GM18505 (cell line): Measurements from ENCODE around the gene GRM4.
"Not testable (repeated sequence)": the region's sequence is repeated elsewhere in the genome, so short reads cannot be mapped to it uniquely, and the experiment has no call there.

Source experiments
- ATAC-seq: cut with Tn5 transposase; IDR thresholded peaks from one replicate; pipeline ENCODE4 v1.9.1; 2021; ENCODE audit not compliant: unreplicated experiment
- POLR2A ChIP-seq: IDR thresholded peaks from 4 replicates; pipeline ENCODE4 v1.6.1; 2011; ENCODE audit warnings: borderline replicate concordance; ENCODE audit not compliant: insufficient read depth, insufficient read length; ENCODE audit errors: extremely low read depth

The GRM4 gene

DNA sequence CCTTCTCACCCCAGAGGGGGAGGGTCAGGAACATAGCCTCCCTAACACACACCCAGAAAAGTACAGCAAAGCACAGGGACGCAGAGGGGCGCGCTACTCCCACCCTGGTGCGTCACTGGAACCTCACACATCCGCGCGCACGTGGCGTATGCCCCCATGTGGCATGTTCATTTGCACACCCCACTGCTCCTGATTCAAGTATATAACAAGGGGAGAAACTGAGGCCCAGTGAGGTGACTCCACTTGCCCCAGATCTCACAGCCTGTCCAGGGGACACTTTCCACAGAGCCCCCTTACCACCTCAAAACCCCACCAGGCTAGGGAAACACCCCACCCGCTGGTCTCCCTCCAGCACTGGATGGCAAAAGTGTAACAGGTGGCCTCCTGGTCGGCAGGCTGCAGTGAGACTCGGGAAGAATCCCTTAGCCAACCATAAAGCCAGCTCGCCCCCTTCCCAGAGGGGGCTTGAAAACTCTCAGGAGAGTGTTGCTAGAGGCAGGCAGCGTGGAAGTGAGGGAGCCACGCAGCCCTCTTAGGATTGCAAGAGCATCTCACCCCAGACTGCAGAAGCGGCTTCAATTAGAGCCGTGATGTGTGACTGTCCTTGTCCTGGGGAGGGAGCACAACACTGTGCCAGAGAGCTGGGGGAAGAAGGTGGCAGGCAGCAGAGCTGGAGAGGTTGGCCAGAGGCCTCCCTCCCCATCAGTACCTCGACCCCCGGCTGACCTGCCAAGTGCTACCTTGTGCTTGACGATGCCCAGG, at the start of gene GRM4:
Gene GRM4 (minus strand): TSS at position 67 of the 762 bp plus-strand sequence. CDS start 12,591 bp downstream, outside the sequence.
- ATAC-seq: no peak
- no peak for TF ChIP-seq POLR2A

- ATAC-seq: no peak
- no peak for TF ChIP-seq POLR2A
Observed at GRCh38 chr6:34194772-34195171, 48.9 kb upstream of the GRM4 start.

DNA sequence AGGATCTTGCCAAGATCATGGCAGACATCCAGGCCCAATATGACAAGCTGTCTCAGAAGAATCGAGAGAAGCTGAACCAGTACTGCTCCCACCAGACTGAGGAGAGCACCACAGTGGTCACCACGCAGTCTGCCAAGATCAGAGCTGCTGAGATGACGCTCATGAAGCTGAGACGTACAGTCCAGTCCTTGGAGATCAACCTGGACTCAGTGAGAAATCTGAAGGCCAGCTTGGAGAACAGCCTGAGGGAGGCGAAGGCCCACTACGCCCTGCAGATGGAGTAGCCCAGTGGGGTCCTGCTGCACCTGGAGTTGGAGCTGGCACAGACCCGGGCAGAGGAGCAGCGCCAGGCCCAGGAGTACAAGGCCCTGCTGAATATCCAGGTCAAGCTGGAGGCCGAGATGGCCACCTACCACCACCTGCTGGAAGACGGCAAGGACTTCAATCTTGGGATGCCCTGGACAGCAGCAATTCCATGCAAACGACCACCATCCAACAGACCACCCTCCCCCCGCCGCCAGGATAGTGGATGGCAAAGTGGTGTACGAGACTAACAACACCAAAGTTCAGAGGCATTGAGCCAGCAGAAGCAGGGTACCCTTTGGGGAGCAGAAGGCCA, 44.7 kb upstream of the GRM4 start:
- TF ChIP-seq POLR2A: no peak
- ATAC-seq: no peak

DNA sequence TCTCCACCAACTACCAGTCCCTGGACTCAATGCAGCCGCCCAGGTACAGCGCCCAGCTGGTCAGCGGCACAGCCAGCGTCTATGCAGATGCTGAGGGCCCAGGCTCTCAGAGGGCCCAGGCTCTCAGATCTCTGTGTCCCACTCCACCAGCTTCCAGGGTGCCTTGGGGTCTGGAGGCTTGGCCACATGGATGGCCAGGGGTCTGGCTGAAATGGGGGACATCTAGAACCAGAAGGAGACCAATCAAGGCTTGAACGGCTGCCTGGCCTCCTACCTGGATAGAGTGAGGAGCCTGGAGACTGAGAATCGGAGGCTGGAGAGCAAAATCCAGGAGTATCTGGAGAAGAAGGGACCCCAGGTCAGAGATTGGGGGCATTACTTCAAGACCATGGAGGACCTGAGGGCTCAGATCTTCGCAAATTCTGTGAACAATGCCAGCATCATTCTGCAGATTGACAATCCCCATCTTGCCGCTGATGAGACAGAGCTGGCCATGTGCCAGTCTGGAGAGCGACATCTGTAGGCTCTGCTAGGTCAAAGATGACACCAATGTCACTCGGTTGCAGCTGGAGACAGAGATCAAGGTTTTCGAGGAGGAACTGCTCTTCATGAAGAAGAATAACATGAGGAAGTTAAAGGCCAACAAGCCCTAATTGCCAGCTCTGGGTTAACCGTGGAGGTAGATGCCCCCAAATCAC, 44.1 kb upstream of the GRM4 start:
- ATAC-seq: no peak
- no peak for TF ChIP-seq POLR2A

DNA sequence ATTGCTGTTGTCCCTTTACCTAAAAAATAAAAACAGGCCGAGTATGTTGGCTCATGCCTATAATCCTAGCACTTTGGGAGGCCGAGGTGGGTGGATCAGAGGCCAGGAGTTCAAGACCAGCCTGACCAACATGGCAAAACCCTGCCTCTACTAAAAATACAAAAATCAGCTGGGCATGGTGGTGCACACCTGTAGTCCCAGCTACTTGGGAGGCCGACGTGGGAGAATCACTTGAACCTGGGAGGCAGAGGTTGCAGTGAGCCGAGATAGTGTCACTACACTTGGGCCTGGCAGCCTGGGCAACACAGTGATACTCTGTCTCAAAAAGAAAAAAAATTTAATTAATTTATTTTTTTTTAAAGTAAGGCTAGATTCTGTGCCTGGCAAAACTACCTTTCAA, 38.8 kb upstream of the GRM4 start:
- ATAC-seq: not testable (repeated sequence)

DNA sequence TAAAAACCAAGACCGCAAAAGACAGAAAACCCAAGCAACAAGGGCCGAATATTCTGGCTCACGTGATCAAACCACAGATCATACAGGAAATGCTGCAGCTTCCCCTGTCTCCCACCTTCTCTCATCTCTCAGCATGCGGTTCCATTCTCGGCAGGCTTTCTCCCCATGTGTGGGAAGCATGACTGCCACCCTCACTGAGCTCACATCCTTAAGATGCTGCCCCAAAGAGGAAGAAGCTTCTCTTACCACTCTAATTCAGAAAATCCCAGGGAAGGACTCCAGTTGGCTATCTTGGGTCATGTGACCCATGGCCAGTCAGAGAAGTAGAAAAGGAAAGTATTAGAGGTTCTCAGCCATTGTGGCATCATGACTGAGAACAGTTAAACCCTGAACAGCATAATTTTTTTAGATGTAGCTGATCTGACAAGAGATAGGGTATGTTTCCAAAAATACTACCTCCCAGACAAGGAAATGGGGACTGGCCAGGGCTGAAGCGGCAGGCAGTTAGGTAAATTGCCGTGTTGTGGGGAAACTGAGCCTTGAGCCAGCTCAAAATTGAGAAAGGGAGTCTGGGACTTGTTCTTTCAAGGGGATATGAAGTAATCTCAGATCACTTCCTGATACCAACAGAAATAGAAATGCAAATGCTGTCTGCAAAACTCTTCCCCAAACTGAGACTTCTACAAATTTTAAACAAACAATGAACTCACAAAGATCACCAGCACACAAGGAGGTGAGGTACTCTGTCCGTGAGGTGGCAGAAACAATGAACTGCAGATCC, 37.1 kb upstream of the GRM4 start:
- peak; percentile 23 for TF ChIP-seq POLR2A
- ATAC-seq: no peak

DNA sequence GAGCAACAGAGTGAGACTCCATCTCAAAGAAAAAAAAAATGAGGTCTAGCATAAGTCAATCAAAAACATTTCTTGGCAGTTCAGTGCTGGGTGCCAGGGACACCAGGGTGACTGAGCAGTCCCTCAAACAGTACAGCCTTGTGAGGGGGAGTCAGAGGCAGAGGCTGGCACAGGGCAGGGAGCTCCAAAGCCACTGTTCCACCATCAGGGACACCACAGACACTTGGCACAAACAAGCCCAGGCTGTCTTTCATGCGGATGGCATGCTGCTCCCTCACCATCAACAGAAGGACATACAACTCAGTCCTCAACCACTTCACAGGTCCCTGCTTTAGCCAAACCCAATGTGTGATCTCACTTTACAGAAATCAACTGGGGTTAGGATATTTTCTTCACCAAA, 36.0 kb upstream of the GRM4 start:
- no peak for TF ChIP-seq POLR2A
- ATAC-seq: no peak

DNA sequence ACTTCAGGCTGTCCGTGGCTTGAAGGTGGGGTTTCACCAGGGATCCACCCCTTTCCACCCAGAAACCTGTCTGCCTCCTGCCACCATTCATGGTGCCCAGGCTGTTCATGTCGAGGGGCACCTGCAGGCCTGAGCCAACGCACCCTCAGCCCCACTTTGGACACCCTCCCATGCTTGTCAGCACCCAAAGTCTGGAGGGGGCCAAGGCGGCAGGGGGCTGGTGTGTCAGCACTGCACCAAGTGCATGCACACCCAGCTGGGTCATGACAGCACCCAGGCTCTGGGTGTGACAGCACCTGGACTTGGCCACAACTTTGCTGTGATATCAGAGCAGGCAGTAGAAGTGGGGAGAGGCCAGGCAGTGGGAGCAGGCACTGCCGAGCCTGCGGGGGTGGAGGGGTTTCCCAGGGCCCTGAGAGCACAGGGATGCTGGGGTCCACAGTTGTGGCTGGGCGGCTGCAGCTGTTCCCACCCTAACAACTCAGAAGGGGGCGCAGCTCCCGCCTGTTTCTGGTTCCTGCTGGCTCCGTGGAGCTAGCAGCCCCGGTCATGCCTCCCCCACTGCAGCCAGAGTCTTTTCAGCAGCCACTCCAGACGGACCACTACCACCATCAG, 33.3 kb upstream of the GRM4 start:
- no peak for ATAC-seq
- no peak for TF ChIP-seq POLR2A

- ATAC-seq: no peak
- no peak for TF ChIP-seq POLR2A
Observed at GRCh38 chr6:34178357-34179105, 32.6 kb upstream of the GRM4 start.

DNA sequence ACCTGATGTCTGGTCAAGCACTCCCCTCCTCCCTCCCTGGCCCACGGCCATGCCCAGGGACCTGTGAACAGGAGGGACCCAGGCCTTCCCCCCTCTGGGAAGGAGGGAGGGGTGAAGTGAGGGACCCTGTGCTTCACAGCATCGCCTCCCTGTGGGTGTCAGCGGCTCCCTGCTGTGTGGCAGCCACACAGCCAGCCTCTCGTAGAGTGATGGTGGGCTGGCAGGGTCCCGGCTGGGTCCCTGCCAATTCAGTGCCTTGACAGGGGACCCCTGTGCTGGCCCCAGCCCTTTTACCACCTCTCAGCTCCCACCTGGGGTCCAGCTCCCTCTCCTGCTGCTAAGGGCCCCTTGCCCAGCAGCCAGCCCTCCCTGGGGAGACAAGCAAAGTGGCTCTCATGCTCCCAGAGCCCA, 31.3 kb upstream of the GRM4 start:
- no peak for ATAC-seq
- no peak for TF ChIP-seq POLR2A

- no peak for TF ChIP-seq POLR2A
- no peak for ATAC-seq
Observed at GRCh38 chr6:34176261-34177031, 30.6 kb upstream of the GRM4 start.
